ENCODE results near the gene EHD2.

Gene EHD2

GRCh38 chr19:47670736-47671135, 42.5 kb upstream of the EHD2 start:
- DNase-seq (ENCODE audit: low read depth in 1 of 2, low spot score in 1 of 2): no peak
- no peaks in the 10 kb centered on the region for H3K27me3 ChIP-seq (ENCODE audit: insufficient read depth, poor library complexity, severe bottlenecking)
- TF ChIP-seq GABPA (IDR thresholded peaks at IDR 0.05; ENCODE audit: low read depth) (no peak), SPI1 (IDR thresholded peaks at IDR 0.05; ENCODE audit: borderline replicate concordance, low read depth) (no peak), REST (IDR thresholded peaks at IDR 0.05; ENCODE audit: insufficient replicate concordance, low read depth) (no peak), POLR2AphosphoS5 (IDR thresholded peaks at IDR 0.05; ENCODE audit: low read depth) (no peak)
- TF ChIP-seq, protein P1, sequence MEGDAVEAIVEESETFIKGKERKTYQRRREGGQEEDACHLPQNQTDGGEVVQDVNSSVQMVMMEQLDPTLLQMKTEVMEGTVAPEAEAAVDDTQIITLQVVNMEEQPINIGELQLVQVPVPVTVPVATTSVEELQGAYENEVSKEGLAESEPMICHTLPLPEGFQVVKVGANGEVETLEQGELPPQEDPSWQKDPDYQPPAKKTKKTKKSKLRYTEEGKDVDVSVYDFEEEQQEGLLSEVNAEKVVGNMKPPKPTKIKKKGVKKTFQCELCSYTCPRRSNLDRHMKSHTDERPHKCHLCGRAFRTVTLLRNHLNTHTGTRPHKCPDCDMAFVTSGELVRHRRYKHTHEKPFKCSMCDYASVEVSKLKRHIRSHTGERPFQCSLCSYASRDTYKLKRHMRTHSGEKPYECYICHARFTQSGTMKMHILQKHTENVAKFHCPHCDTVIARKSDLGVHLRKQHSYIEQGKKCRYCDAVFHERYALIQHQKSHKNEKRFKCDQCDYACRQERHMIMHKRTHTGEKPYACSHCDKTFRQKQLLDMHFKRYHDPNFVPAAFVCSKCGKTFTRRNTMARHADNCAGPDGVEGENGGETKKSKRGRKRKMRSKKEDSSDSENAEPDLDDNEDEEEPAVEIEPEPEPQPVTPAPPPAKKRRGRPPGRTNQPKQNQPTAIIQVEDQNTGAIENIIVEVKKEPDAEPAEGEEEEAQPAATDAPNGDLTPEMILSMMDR (IDR thresholded peaks at IDR 0.05; ENCODE audit: insufficient read depth, low read length): no peak
- H3K27ac ChIP-seq (replicated peaks): no peak overlapping the region
- H3K4me3 ChIP-seq (replicated peaks; ENCODE audit: insufficient read depth, low read length): no peak overlapping the region

GRCh38 chr19:47671499-47671898, 41.7 kb upstream of the EHD2 start:
- DNase-seq (ENCODE audit: low read depth in 1 of 2, low spot score in 1 of 2): no peak
- TF ChIP-seq, protein P1 (IDR thresholded peaks at IDR 0.05; ENCODE audit: insufficient read depth, low read length): no peak
- no peak for TF ChIP-seq GABPA (IDR thresholded peaks at IDR 0.05; ENCODE audit: low read depth)
- TF ChIP-seq POLR2AphosphoS5 (IDR thresholded peaks at IDR 0.05; ENCODE audit: low read depth): no peak
- no peak for TF ChIP-seq SPI1 (IDR thresholded peaks at IDR 0.05; ENCODE audit: borderline replicate concordance, low read depth)
- TF ChIP-seq REST (IDR thresholded peaks at IDR 0.05; ENCODE audit: insufficient replicate concordance, low read depth): no peak
- H3K4me3 ChIP-seq (replicated peaks; ENCODE audit: insufficient read depth, low read length): no peak overlapping the region
- no peaks in the 10 kb centered on the region for H3K27me3 ChIP-seq (ENCODE audit: insufficient read depth, poor library complexity, severe bottlenecking)
- no peak overlapping the region for H3K27ac ChIP-seq (replicated peaks)

DNA sequence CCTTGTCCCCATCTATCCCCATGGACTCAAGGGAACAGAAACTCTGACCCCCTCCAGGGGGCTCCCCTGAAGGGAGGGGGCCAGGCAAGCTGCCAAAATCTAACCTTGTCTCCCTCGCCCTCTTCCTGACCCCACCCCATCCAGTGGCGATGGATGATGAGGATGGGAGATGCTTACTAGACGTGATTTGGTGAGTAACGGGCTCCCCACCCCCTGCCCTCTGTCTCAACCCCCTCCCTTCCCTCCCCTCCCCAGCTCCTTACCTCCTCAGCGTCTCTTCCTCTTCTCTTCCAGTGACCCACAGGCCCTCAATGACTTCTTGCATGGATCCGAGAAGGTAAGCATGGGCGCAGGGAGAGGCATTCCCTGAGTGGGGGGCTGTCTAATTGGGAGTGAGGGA, 39.8 kb upstream of the EHD2 start:
- Histone ChIP-seq H3K27ac (replicated peaks) (no peak overlapping the region), H3K4me3 (replicated peaks; ENCODE audit: insufficient read depth, low read length) (no peak overlapping the region), H3K27me3 (ENCODE audit: insufficient read depth, poor library complexity, severe bottlenecking) (no peaks in the 10 kb centered on the region)
- DNase-seq (ENCODE audit: low read depth in 1 of 2, low spot score in 1 of 2): no peak
- TF ChIP-seq GABPA (IDR thresholded peaks at IDR 0.05; ENCODE audit: low read depth): no peak

DNA sequence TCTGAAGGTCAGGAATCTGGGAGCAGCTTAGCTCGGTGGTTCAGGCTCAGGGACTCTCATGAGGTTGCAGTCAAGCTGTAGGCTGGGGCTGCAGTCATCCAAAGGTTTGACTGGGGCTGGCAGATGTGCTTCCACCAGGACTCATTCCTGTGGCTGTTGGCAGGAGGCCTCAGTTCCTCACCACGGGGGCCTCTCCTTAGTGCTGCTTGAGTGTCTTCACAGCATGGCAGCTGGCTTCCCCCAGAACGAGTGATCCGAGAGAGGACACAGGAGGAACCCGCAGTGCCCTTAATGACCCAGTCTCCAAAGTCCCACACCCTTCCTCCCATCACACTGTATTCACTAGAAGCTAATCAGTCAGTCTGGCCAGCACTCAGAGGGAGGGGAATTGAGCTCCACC, 38.7 kb upstream of the EHD2 start:
- no peak overlapping the region for H3K27ac ChIP-seq (replicated peaks)
- no peak for DNase-seq (ENCODE audit: low read depth in 1 of 2, low spot score in 1 of 2)

More for the DNA sequence above, 38.7 kb upstream of the EHD2 start:
- TF ChIP-seq REST (IDR thresholded peaks at IDR 0.05; ENCODE audit: insufficient replicate concordance, low read depth): no peak
- Histone ChIP-seq H3K4me3 (replicated peaks; ENCODE audit: insufficient read depth, low read length) (no peak overlapping the region), H3K27me3 (ENCODE audit: insufficient read depth, poor library complexity, severe bottlenecking) (no peaks in the 10 kb centered on the region)

All from HL-60 (cell line).